Activated T-helper 9 cell treated with anti-CD3 and anti-CD28 coated beads, Interleukin-2, amount 50 U/mL, for 16 hours (primary cell): Measurements from ENCODE around the gene PIM1.
A peak's percentile ranks its signal among the peaks of the same experiment; 100 is the strongest.
"Not testable (repeated sequence)": the region's sequence is repeated elsewhere in the genome, so short reads cannot be mapped to it uniquely, and the experiment has no call there.

Source experiments
- DNase-seq: peaks from one replicate; pipeline ENCODE4 v3.0.0-alpha.2; 2020; ENCODE audit warnings: low read depth

PIM1 gene

GRCh38 chr6:37171201-37171969 is 1.4 kb downstream of the PIM1 start:
- no peak for DNase-seq

- peak; percentile 84 for DNase-seq
Observed at GRCh38 chr6:37171970-37172812, 2.2 kb downstream of the PIM1 start.

- no peak for DNase-seq
Observed at GRCh38 chr6:37172912-37173492, 3.0 kb downstream of the PIM1 start.

- peak; percentile 34 for DNase-seq
Observed at GRCh38 chr6:37173493-37174195, 3.7 kb downstream of the PIM1 start.

GRCh38 chr6:37174196-37174514 is 4.2 kb downstream of the PIM1 start:
- DNase-seq, result no peak

GRCh38 chr6:37174515-37175331 is 4.8 kb downstream of the PIM1 start:
- DNase-seq, result no peak

DNA sequence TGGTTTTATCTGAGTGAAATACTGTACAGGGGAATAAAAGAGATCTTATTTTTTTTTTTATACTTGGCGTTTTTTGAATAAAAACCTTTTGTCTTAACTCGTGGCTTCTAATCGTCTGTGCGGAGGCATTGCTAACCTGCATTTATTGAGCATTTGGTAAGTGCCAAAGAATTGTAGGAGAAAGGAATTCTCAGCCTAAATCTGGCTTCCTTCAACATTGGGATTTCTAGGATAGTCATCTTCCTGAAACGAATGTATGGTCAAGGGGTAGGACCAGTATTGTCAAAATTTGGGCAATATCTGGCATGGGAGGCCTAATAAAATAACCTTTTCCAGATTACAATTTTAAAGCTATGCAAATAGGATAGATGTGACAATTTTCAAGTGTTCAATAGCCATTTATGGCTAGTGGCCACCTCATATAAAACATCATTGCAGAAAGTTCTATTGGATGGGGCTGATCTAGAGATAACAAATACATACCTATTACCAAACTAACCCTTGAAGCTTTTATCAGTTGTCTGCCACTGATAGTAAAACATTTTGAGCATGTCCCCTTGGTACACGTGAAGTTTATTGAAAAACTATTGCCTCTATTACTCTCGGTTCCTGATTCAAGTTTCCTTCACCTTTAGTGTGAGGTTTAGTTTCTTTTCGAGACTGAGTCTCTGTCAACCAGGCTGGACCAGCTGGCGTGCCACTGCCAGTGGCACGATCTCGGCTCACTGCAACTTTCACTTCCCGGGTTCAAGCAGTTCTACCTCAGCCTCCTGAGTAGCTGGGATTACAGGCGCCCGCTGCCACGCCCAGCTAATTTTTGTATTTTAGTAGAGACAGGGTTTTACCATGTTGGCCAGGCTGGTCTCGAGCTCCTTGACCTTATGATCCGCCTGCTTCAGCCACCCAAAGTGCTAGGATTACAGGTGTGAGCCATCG is 5.6 kb downstream of the PIM1 start:
- DNase-seq, result no peak

- no peak for DNase-seq
Observed at GRCh38 chr6:37176268-37177076, 6.5 kb downstream of the PIM1 start.

DNA sequence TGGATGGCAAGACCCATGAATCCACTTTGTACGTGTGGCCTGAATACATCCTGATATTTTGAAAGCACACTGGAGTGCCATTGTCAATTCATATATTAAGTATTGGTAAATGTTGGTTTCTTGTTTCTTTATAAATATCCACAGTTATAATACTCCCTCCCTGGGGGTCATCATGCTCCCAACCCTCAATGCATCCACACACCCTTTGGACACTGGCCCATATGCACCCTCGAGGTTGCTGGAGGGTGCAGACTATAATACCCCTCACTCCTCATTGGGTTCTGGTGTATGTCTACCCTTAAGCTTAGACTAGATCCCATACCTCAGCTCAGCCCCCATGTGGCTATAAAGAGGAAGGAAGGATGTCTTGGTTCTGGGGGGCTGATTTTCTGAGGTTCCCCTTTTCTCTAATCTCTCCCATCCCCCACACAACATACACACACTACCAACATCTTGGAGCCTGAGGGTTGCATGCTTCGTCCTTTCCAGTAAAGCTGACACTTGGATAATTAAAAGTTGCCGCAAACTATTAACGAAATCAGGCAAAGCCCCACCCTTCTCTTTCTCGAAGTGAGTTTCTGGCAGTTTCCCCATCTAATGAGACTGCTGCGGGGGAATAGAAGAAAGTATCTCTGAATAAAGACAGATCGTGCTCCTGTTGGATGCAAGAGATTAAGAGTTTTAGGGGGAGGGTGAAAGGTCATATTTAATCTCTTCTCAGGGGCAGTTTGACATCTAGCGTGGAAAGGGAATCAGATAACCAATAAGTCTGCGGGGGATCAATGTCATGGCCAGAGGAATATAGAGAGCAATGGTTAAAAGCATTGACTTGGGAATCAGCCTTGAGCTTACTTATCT is 7.4 kb downstream of the PIM1 start:
- no peak for DNase-seq

- no peak for DNase-seq
Observed at GRCh38 chr6:37177935-37178517, 8.1 kb downstream of the PIM1 start.

- DNase-seq, result no peak
Observed at GRCh38 chr6:37180075-37180474, 10.1 kb downstream of the PIM1 start.

GRCh38 chr6:37180610-37181009 is 10.7 kb downstream of the PIM1 start:
- DNase-seq, result not testable (repeated sequence)

DNA sequence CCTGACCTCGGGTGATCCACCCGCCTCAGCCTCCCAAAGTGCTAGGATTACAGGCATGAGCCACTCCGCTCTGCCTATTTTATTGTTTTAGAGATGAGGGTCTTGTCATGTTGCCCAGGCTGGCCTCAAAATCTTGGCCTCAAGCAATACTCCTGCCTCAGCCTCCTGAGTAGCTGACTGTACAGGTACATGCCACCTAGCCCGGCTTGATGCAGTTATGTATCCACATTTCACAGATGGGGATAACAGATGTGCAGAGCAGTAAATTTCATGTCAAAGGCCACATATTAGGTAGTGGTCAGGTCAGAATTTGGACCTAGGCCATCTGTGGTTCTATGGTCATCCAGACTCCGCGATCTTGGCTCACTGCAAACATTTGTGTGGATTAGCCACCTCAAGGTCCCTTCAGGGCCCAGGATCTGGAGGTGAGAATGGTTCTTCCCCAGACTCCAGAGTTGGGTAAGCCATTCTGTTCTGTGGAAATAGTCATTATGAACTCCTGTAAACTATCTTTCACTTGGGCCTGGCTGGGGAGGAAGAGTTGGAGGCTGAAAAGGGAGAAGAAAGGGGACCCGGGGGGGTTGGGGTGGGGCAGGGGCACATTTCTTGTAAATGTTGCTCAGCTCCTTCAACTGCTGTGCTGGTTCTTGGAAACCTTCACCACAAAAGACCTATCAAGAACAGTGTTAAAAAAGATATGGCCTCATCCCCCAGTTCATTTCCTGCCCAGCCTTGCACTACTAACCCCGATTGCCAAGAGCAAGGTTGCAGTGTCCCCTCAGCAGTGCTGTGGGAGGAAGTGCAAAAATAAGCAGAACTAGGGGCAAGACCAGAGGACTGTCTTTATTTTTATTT is 13.0 kb downstream of the PIM1 start:
- DNase-seq, result no peak

- not testable (repeated sequence) for DNase-seq
Observed at GRCh38 chr6:37185949-37186720, 16.2 kb downstream of the PIM1 start.

- no peak for DNase-seq
Observed at GRCh38 chr6:37187321-37188022, 17.5 kb downstream of the PIM1 start.
